NCI-H2029 treated with DMSO at 0.1 percent for 48 hours (cell line): ENCODE data around the gene PKM.
"Not testable (repeated sequence)": the region's sequence is repeated elsewhere in the genome, so short reads cannot be mapped to it uniquely, and the experiment has no call there.

ENCODE experiments used
- DNase-seq: peaks from one replicate; lab custom pipeline; 2025; lab: John Stamatoyannopoulos, UW

PKM gene

GRCh38 chr15:72176159-72176558 lies 54.8 kb downstream of the PKM start:
- no peak for DNase-seq

- no peak for DNase-seq
Observed at GRCh38 chr15:72175186-72176044, 55.6 kb downstream of the PKM start.

- no peak for DNase-seq
Observed at GRCh38 chr15:72174551-72175165, 56.3 kb downstream of the PKM start.

- no peak for DNase-seq
Observed at GRCh38 chr15:72173864-72174550, 57.0 kb downstream of the PKM start.

- no peak for DNase-seq
Observed at GRCh38 chr15:72173401-72173800, 57.6 kb downstream of the PKM start.

GRCh38 chr15:72172796-72173195 lies 58.2 kb downstream of the PKM start:
- no peak for DNase-seq

GRCh38 chr15:72171978-72172377 lies 59.0 kb downstream of the PKM start:
- DNase-seq: not testable (repeated sequence)

- no peak for DNase-seq
Observed at GRCh38 chr15:72170691-72171090, 60.3 kb downstream of the PKM start.

- no peak for DNase-seq
Observed at GRCh38 chr15:72169921-72170611, 60.9 kb downstream of the PKM start.

- DNase-seq: no peak
Observed at GRCh38 chr15:72169236-72169920, 61.6 kb downstream of the PKM start.

GRCh38 chr15:72168808-72169190 lies 62.2 kb downstream of the PKM start:
- no peak for DNase-seq

GRCh38 chr15:72168131-72168807 lies 62.7 kb downstream of the PKM start:
- no peak for DNase-seq

GRCh38 chr15:72167445-72167844 lies 63.5 kb downstream of the PKM start:
- DNase-seq: no peak

- no peak for DNase-seq
Observed at GRCh38 chr15:72166716-72167417, 64.1 kb downstream of the PKM start.

- DNase-seq: no peak
Observed at GRCh38 chr15:72163719-72164118, 67.3 kb downstream of the PKM start.

- DNase-seq: no peak
Observed at GRCh38 chr15:72162569-72162968, 68.4 kb downstream of the PKM start.

- no peak for DNase-seq
Observed at GRCh38 chr15:72161361-72162132, 69.4 kb downstream of the PKM start.

- DNase-seq: no peak
Observed at GRCh38 chr15:72160696-72161245, 70.2 kb downstream of the PKM start.

GRCh38 chr15:72156928-72157327 lies 74.1 kb downstream of the PKM start:
- DNase-seq: no peak
